HepG2 (cell line): ENCODE measurements around the gene TAF3. TPM values are rescaled to one million over a fixed set of nuclear protein-coding genes. Genes with fewer than 3 reads are reported as not detected.

Source experiments
- FOXA3 ChIP-seq: IDR thresholded peaks from 2 replicates; pipeline ENCODE4 v1.6.1; 2016; ENCODE audit warnings: missing genetic modification reagents, missing compliant biosample characterization
- GATA4 ChIP-seq: sonication (generic); IDR thresholded peaks from 2 replicates; pipeline ENCODE4 v1.6.1; 2016; ENCODE audit warnings: antibody characterized with exemption, low read depth, borderline replicate concordance
- GPN1 ChIP-seq: sonication (generic); formaldehyde crosslinking; IDR thresholded peaks from 2 replicates; pipeline ENCODE4 v1.5.1; 2020; ENCODE audit warnings: missing genetic modification reagents, borderline replicate concordance
- HDAC1 ChIP-seq: sonication (generic); formaldehyde crosslinking; IDR thresholded peaks from 2 replicates; pipeline ENCODE4 v1.5.1; 2020; ENCODE audit warnings: mild to moderate bottlenecking, missing genetic modification reagents
- NONO ChIP-seq, 2 experiments: fragments of 450-650 bp in 1 of 2; sonication (generic) in 1 of 2; formaldehyde crosslinking in 1 of 2; IDR thresholded peaks in 1 of 2; conservative IDR thresholded peaks in 1 of 2; 2 replicates each; pipeline versions ENCODE4 v1.6.1 to v1.8.0; 2017 to 2022; ENCODE audit warnings: mild to moderate bottlenecking in 1 of 2, missing genetic modification reagents in 1 of 2, moderate library complexity in 1 of 2
- SIN3A ChIP-seq: IDR thresholded peaks from 2 replicates; pipeline ENCODE4 v1.6.1; 2011; ENCODE audit warnings: low read depth, mild to moderate bottlenecking, control low read depth, low read length, borderline replicate concordance
- SP5 ChIP-seq: IDR thresholded peaks from 2 replicates; pipeline ENCODE4 v1.6.1; 2016; ENCODE audit warnings: low read depth, borderline replicate concordance
- TEAD3 ChIP-seq: optimal IDR thresholded peaks from 2 replicates; pipeline ENCODE3; 2016; ENCODE audit warnings: borderline replicate concordance
- THAP11 ChIP-seq: IDR thresholded peaks from 2 replicates; pipeline ENCODE4 v1.6.1; 2016; ENCODE audit warnings: missing biosample characterization, missing genetic modification reagents
- ZBTB7B ChIP-seq: sonication (generic); formaldehyde crosslinking; IDR thresholded peaks from 2 replicates; pipeline ENCODE4 v1.4.0; 2020; ENCODE audit warnings: missing genetic modification reagents
- ZEB1 ChIP-seq: IDR thresholded peaks from 2 replicates; pipeline ENCODE4 v1.6.1; 2012; ENCODE audit warnings: mild to moderate bottlenecking, low read depth, inconsistent platforms; ENCODE audit not compliant: insufficient replicate concordance
- ZNF337 ChIP-seq: sonication (generic); formaldehyde crosslinking; IDR thresholded peaks from 2 replicates; pipeline ENCODE4 v1.5.1; 2020; ENCODE audit warnings: missing genetic modification reagents, low read depth, mild to moderate bottlenecking, borderline replicate concordance
- ZNF430 ChIP-seq: sonication (generic); formaldehyde crosslinking; IDR thresholded peaks from 2 replicates; pipeline ENCODE4 v1.9.0; 2021; ENCODE audit warnings: mild to moderate bottlenecking, missing genetic modification reagents
- ZNF614 ChIP-seq: IDR thresholded peaks from 2 replicates; pipeline ENCODE4 v1.6.1; 2018; ENCODE audit warnings: missing biosample characterization, missing genetic modification reagents, inconsistent platforms, borderline replicate concordance
- ZNF703 ChIP-seq: sonication (generic); formaldehyde crosslinking; IDR thresholded peaks from 2 replicates; pipeline ENCODE4 v1.5.1; 2020; ENCODE audit warnings: missing genetic modification reagents, mild to moderate bottlenecking, moderate library complexity, borderline replicate concordance
- ZNF746 ChIP-seq: sonication (generic); formaldehyde crosslinking; IDR thresholded peaks from 2 replicates; pipeline ENCODE4 v1.8.0; 2022; ENCODE audit warnings: mild to moderate bottlenecking, missing genetic modification reagents
- polyA plus RNA-seq, 8 experiments: library from polyadenylated mRNA; depleted of rRNA in 3 of 8; stranded (reverse) in 7 of 8; unstranded in 1 of 8; fragments of >200 nt; fragmentation: Illumina TruSeq in 4 of 8; extraction: Trizol in 4 of 8; gene quantifications; 2 replicates each; pipeline versions ENCODE4 v1.2.1 to v1.2.3, GENCODE V29; 2011 to 2016; ENCODE audit warnings: low read depth in 4 of 8, missing spikeins in 1 of 8, mixed read lengths in 1 of 8; ENCODE audit not compliant: insufficient read depth in 1 of 8
- total RNA-seq, 5 experiments: library from RNA; depleted of rRNA; stranded (reverse); fragments of >200 nt; fragmentation: Illumina TruSeq; extraction: Trizol; gene quantifications; 2 replicates each; pipeline ENCODE4 v1.2.3, GENCODE V29; 2016; ENCODE audit warnings: low read depth in 1 of 5
- TF ChIP-seq, protein P1 (sequence below): sonication (generic); formaldehyde crosslinking; IDR thresholded peaks from 2 replicates; pipeline ENCODE4 v1.5.1; 2020; ENCODE audit warnings: mild to moderate bottlenecking, missing genetic modification reagents
- TF ChIP-seq, protein P2 (sequence below): IDR thresholded peaks from 2 replicates; pipeline ENCODE4 v1.6.1; 2012; ENCODE audit warnings: inconsistent platforms
- TF ChIP-seq, protein P3 (sequence below): IDR thresholded peaks from 2 replicates; pipeline ENCODE4 v1.6.1; 2016
- TF ChIP-seq, protein P4 (sequence below): sonication (generic); formaldehyde crosslinking; IDR thresholded peaks from 2 replicates; pipeline ENCODE4 v1.4.0; 2020; ENCODE audit warnings: missing genetic modification reagents, mild to moderate bottlenecking, borderline replicate concordance
- TF ChIP-seq, protein P5 (sequence below): sonication (generic); formaldehyde crosslinking; IDR thresholded peaks from 2 replicates; pipeline ENCODE4 v1.4.0; 2020; ENCODE audit warnings: missing genetic modification reagents
- TF ChIP-seq, protein P6 (sequence below): sonication (generic); formaldehyde crosslinking; conservative IDR thresholded peaks from 2 replicates; pipeline ENCODE4 v1.4.0; 2020; ENCODE audit warnings: missing genetic modification reagents

Gene TAF3
- total and polyA plus RNA-seq, 2 of the 13 experiments (the other 11 are each of a cell fraction or from before 2014, with no cell fraction given): 1.7 to 2.9 TPM

DNA sequence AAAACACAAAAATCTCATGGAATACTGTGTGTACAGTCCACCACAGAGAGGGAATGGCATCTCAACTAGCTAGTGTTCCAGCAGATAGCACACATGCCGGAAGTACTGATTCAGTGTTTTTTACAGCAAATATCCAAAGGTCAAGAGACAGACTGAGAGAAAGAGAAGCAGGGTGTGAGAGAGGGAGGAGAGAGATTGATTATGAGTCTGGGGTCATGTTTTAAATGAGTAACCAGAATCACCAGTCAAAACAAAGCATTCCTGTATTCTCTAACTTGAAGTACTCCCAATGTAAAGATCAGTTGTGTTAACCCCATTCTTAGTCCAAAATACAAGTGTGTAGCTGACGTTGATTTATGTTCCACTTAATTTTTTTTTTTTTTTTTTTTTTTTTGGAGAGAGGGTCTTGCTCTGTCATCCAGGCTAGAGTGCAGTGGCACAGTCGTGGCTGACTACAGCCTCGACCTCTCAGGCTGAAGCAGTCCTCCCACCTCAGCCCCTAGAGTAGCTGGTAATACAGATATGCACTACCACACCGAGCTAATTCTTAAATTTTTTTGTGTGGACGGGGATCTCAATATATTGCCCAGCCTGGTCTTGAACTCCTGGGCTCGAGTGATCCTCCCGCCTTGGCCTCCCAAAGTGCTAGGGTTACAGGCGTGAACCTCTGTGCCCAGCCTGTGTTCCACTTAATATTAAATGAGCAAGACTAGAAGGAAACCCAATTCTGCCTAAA lies 114.2 kb downstream of the TAF3 start (continued):
- TF ChIP-seq, protein P1, sequence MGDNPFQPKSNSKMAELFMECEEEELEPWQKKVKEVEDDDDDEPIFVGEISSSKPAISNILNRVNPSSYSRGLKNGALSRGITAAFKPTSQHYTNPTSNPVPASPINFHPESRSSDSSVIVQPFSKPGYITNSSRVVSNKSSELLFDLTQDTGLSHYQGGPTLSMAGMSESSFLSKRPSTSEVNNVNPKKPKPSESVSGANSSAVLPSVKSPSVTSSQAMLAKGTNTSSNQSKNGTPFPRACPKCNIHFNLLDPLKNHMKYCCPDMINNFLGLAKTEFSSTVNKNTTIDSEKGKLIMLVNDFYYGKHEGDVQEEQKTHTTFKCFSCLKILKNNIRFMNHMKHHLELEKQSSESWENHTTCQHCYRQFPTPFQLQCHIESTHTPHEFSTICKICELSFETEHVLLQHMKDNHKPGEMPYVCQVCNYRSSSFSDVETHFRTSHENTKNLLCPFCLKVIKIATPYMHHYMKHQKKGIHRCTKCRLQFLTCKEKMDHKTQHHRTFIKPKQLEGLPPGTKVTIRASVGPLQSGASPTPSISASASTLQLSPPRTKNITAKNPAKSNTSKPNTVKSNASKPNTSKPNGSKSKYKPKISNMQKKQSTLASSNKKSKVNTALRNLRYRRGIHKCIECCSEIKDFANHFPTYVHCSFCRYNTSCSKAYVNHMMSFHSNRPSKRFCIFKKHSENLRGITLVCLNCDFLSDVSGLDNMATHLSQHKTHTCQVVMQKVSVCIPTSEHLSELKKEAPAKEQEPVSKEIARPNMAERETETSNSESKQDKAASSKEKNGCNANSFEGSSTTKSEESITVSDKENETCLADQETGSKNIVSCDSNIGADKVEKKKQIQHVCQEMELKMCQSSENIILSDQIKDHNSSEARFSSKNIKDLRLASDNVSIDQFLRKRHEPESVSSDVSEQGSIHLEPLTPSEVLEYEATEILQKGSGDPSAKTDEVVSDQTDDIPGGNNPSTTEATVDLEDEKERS (CRISPR knock-in tag): peak; percentile 76; the same call in 1 of the 2 replicates
- TF ChIP-seq GATA4 (peak; percentile 50; the same call in 1 of the 2 replicates), ZNF430 (CRISPR knock-in tag) (no peak; the same call in 1 of the 2 replicates), SP5 (CRISPR knock-in tag) (peak; percentile 98), TEAD3 (CRISPR knock-in tag) (peak; percentile 94), HDAC1 (CRISPR knock-in tag) (peak; percentile 71), NONO (IDR thresholded peaks at IDR 0.05) (no peak), NONO (CRISPR knock-in tag; conservative IDR thresholded peaks at IDR 0.05) (peak; percentile 63), ZNF337 (CRISPR knock-in tag) (no peak), FOXA3 (CRISPR knock-in tag) (peak; percentile 93), THAP11 (CRISPR knock-in tag) (peak; percentile 69), GPN1 (CRISPR knock-in tag) (no peak), ZNF746 (CRISPR knock-in tag) (no peak), ZNF703 (CRISPR knock-in tag) (no peak), SIN3A (0 out of 2 replicates have a peak, but pooled peaks have one; percentile 58), ZBTB7B (peak; percentile 56; the same call in 1 of the 2 replicates), ZNF614 (peak; percentile 94), ZEB1 (no peak)
- TF ChIP-seq, protein P2, sequence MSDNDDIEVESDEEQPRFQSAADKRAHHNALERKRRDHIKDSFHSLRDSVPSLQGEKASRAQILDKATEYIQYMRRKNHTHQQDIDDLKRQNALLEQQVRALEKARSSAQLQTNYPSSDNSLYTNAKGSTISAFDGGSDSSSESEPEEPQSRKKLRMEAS: peak; percentile 72
- TF ChIP-seq, protein P3, sequence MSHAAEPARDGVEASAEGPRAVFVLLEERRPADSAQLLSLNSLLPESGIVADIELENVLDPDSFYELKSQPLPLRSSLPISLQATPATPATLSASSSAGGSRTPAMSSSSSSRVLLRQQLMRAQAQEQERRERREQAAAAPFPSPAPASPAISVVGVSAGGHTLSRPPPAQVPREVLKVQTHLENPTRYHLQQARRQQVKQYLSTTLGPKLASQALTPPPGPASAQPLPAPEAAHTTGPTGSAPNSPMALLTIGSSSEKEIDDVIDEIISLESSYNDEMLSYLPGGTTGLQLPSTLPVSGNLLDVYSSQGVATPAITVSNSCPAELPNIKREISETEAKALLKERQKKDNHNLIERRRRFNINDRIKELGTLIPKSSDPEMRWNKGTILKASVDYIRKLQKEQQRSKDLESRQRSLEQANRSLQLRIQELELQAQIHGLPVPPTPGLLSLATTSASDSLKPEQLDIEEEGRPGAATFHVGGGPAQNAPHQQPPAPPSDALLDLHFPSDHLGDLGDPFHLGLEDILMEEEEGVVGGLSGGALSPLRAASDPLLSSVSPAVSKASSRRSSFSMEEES (CRISPR knock-in tag): peak; percentile 37; the same call in 1 of the 2 replicates
- TF ChIP-seq, protein P4, sequence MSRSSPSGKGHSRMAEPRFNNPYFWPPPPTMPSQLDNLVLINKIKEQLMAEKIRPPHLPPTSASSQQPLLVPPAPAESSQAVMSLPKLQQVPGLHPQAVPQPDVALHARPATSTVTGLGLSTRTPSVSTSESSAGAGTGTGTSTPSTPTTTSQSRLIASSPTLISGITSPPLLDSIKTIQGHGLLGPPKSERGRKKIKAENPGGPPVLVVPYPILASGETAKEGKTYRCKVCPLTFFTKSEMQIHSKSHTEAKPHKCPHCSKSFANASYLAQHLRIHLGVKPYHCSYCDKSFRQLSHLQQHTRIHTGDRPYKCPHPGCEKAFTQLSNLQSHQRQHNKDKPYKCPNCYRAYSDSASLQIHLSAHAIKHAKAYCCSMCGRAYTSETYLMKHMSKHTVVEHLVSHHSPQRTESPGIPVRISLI (CRISPR knock-in tag): peak; percentile 93
- TF ChIP-seq, protein P5, sequence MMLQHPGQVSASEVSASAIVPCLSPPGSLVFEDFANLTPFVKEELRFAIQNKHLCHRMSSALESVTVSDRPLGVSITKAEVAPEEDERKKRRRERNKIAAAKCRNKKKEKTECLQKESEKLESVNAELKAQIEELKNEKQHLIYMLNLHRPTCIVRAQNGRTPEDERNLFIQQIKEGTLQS (CRISPR knock-in tag): peak; percentile 47; the same call in 1 of the 2 replicates
- TF ChIP-seq, protein P6, sequence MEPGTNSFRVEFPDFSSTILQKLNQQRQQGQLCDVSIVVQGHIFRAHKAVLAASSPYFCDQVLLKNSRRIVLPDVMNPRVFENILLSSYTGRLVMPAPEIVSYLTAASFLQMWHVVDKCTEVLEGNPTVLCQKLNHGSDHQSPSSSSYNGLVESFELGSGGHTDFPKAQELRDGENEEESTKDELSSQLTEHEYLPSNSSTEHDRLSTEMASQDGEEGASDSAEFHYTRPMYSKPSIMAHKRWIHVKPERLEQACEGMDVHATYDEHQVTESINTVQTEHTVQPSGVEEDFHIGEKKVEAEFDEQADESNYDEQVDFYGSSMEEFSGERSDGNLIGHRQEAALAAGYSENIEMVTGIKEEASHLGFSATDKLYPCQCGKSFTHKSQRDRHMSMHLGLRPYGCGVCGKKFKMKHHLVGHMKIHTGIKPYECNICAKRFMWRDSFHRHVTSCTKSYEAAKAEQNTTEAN (CRISPR knock-in tag): peak; percentile 75; the same call in 1 of the 2 replicates
